Measurements from ENCODE around the gene ZNF669. TPM values are rescaled to one million over a fixed set of nuclear protein-coding genes. Genes with fewer than 3 reads are reported as not detected.

The ZNF669 gene
- 1 to 10 TPM; 5.2 to 7.7 TPM for total RNA-seq

DNA sequence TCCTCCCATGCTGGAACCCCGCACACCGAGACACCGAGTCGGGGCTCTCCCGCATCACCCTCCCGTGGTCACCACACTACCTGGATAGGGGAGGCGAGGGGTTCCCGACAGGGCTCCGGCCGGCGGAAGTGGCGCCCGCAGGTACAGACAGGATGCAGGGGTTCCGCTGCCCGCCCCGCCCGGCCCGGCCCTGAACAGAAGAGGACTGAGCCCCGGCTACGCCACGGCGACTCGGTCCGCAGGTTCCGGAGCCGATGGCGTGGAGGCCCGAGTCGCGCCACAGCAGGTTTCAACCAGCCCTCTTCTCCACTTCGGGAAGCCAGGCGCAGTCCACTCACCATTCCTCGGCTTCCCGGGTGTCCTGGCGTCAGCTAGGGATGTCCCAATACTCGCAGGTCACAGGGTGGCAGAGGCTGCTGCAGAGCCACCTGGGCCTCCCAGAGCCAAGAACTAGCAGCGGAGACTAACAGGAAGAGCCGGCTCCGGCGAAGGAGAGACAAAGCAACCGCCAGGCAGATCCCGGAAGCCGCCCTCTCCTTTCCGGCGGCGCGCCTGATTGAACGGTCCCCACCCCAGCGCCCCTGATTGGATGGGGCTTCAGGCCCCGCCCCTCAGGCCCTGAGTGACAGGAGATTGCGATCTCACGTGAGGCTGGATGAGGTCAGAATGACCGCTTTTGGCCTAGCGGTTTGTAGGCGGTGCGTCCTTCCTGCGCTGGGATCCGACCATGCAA is at the start of gene ZNF669:
Gene ZNF669, minus strand, starts transcription at position 498 of the 733 bp plus-strand sequence. Its CDS starts 157 bp downstream, at position 341.

DNA sequence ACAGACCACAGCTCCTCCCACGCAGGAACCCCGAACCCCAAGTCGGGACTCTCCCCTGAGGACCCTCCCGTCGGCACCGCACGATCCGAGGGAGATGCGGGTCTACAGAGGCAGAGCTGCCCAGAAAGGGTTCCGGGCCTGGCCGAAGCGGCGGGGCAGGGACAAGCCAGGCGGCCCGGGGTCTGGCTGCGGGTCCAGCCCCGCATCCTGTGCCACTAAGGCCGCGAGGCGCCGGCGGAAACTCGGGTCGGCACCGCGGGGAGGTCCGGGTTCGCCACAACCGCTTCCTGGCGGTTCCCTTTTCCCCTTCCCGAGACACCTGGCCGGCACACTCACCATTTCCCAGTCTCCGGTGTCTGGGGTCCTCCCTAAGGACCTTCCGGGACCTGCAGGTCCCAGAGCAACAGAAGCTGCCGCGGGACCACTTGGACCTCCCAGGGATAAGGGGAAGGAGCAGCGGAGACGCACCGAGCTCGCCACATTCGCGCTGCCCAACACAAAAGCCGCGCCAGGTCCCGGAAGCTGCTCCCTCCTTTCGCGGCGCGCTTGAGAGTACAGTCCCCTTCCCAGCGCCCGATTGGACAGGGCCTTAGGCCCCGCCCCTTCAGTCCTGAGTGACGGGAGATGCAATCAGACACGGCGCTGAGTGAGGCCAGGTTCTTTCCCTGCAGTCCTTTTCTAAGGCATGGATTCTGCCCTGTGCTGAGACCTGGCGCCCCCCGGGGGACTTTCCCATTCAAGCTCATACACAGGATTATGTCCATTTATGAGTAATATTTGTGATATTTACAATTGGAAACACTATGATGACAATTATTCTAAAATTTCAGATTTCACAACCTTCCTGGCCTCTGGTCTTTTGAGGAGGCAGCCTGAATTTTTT is 25.7 kb downstream of the ZNF669 start, which contains the start of gene ZNF670:
Gene ZNF670, minus strand, starts transcription at position 554 of the 883 bp plus-strand sequence. Its CDS starts 215 bp downstream, at position 339.

Other genes with a start within 250 kb of the ZNF669 start
- gene AHCTF1, start 172.4 kb downstream of the ZNF669 start, total RNA-seq, result 10 to 100 TPM; 29.6 to 42.3 TPM
- 1 to 10 TPM; 2.4 to 5.7 TPM for gene ZNF695, start 96.3 kb downstream of the ZNF669 start, total RNA-seq
- 1 to 10 TPM; 1.4 to 3.7 TPM for gene ZNF670, start 25.5 kb downstream of the ZNF669 start, total RNA-seq
- 10 to 100 TPM; 21.3 to 38.3 TPM for gene ZNF124, start 67.7 kb upstream of the ZNF669 start, total RNA-seq
- not detected for gene VN1R5, start 151.7 kb upstream of the ZNF669 start, total RNA-seq
- gene ZNF496, start 227.5 kb upstream of the ZNF669 start, total RNA-seq, result 10 to 100 TPM; 12.7 to 13.0 TPM